ENCODE measurements around the gene AUTS2. TPM values are rescaled to one million over a fixed set of nuclear protein-coding genes. Genes with fewer than 3 reads are reported as not detected.

Gene AUTS2
- polyA plus RNA-seq, 3 donors, result 0.08 to 0.35 TPM; not detected in 1

GRCh38 chr7:69608878-69609277 lies 10.6 kb downstream of the AUTS2 start:
- Histone ChIP-seq H3K4me2 (replicated peaks; ENCODE audit: extremely low read depth, low read length, poor library complexity, severe bottlenecking) (no peak overlapping the region), H3K9me3 (replicated peaks in 1 of 2; ENCODE audit: control insufficient read depth in 1 of 2, insufficient read depth in 1 of 2, low read length in 2 of 2) (no peaks in the 10 kb centered on the region), H3K27me3 (ENCODE audit: control insufficient read depth in 2 of 2, insufficient read depth in 2 of 2, low read length in 2 of 2) (no peaks in the 10 kb centered on the region), H3K4me1 (ENCODE audit: control insufficient read depth in 1 of 2, insufficient read depth in 2 of 2, low read length in 2 of 2) (no peaks in the 10 kb centered on the region), H3K9ac (ENCODE audit: insufficient read depth, low read length, poor library complexity, severe bottlenecking) (no peak overlapping the region), H3K27ac (ENCODE audit: low read depth in 1 of 2, low read length in 2 of 2) (no peak overlapping the region), H3K36me3 (replicated peaks in 1 of 2; ENCODE audit: control insufficient read depth in 1 of 2, insufficient read depth in 2 of 2, low read length in 2 of 2) (no peaks in the 10 kb centered on the region), H3K4me3 (replicated peaks in 1 of 3; ENCODE audit: low read depth in 2 of 3, low read length in 3 of 3) (no peak overlapping the region), H4K20me1 (ENCODE audit: insufficient read depth, low read length) (no peaks in the 10 kb centered on the region), H2AFZ (ENCODE audit: insufficient read depth, low read depth, low read length, poor library complexity, severe bottlenecking) (no peak overlapping the region), H3K79me2 (ENCODE audit: insufficient read depth, low read length) (no peaks in the 10 kb centered on the region)
- WGBS (ENCODE audit: insufficient coverage), result no CpG with 5 or more reads among the region's 1 CpG
- TF ChIP-seq, protein P1, sequence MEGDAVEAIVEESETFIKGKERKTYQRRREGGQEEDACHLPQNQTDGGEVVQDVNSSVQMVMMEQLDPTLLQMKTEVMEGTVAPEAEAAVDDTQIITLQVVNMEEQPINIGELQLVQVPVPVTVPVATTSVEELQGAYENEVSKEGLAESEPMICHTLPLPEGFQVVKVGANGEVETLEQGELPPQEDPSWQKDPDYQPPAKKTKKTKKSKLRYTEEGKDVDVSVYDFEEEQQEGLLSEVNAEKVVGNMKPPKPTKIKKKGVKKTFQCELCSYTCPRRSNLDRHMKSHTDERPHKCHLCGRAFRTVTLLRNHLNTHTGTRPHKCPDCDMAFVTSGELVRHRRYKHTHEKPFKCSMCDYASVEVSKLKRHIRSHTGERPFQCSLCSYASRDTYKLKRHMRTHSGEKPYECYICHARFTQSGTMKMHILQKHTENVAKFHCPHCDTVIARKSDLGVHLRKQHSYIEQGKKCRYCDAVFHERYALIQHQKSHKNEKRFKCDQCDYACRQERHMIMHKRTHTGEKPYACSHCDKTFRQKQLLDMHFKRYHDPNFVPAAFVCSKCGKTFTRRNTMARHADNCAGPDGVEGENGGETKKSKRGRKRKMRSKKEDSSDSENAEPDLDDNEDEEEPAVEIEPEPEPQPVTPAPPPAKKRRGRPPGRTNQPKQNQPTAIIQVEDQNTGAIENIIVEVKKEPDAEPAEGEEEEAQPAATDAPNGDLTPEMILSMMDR (IDR thresholded peaks at IDR 0.05), result no peak
- Mint-ChIP-seq H3K9me3 (no peaks in the 10 kb centered on the region), H3K36me3 (no peaks in the 10 kb centered on the region), H3K4me1 (no peaks in the 10 kb centered on the region), H3K4me3 (no peak overlapping the region), H3K27me3 (ENCODE audit: low read depth in 3 of 3) (peaks cover 0 to 4% (median 4%) of the 10 kb centered on the region in 3 donors), H3K27ac (no peak overlapping the region)
- intact Hi-C loops (cut with micrococcal nuclease), result no loop called here
- DNase-seq, result no peak

- no peaks in the 10 kb centered on the region for H3K36me3 ChIP-seq (replicated peaks in 1 of 2; ENCODE audit: control insufficient read depth in 1 of 2, insufficient read depth in 2 of 2, low read length in 2 of 2)
- no peak overlapping the region for H3K4me3 ChIP-seq (replicated peaks in 1 of 3; ENCODE audit: low read depth in 2 of 3, low read length in 3 of 3)
- H3K9ac ChIP-seq (ENCODE audit: insufficient read depth, low read length, poor library complexity, severe bottlenecking), result no peak overlapping the region
- intact Hi-C loops (cut with micrococcal nuclease), result no loop called here
- no CpG with 5 or more reads among the region's 5 CpGs for WGBS (ENCODE audit: insufficient coverage)
- H3K27me3 ChIP-seq (ENCODE audit: control insufficient read depth in 2 of 2, insufficient read depth in 2 of 2, low read length in 2 of 2), result no peaks in the 10 kb centered on the region
- TF ChIP-seq, protein P1 (IDR thresholded peaks at IDR 0.05), result no peak
- H4K20me1 ChIP-seq (ENCODE audit: insufficient read depth, low read length), result no peaks in the 10 kb centered on the region
- H3K4me2 ChIP-seq (replicated peaks; ENCODE audit: extremely low read depth, low read length, poor library complexity, severe bottlenecking), result no peak overlapping the region
- no peaks in the 10 kb centered on the region for H3K79me2 ChIP-seq (ENCODE audit: insufficient read depth, low read length)
- H3K4me3 Mint-ChIP-seq, result no peak overlapping the region
- H2AFZ ChIP-seq (ENCODE audit: insufficient read depth, low read depth, low read length, poor library complexity, severe bottlenecking), result no peak overlapping the region
- no peak for DNase-seq
- H3K27ac Mint-ChIP-seq, result no peak overlapping the region
- H3K4me1 Mint-ChIP-seq, result no peaks in the 10 kb centered on the region
- H3K36me3 Mint-ChIP-seq, result no peaks in the 10 kb centered on the region
- no peaks in the 10 kb centered on the region for H3K9me3 Mint-ChIP-seq
- no peak overlapping the region for H3K27ac ChIP-seq (ENCODE audit: low read depth in 1 of 2, low read length in 2 of 2)
- no peaks in the 10 kb centered on the region for H3K9me3 ChIP-seq (replicated peaks in 1 of 2; ENCODE audit: control insufficient read depth in 1 of 2, insufficient read depth in 1 of 2, low read length in 2 of 2)
- H3K27me3 Mint-ChIP-seq (ENCODE audit: low read depth in 3 of 3), result peaks cover 0 to 4% (median 4%) of the 10 kb centered on the region in 3 donors
- H3K4me1 ChIP-seq (ENCODE audit: control insufficient read depth in 1 of 2, insufficient read depth in 2 of 2, low read length in 2 of 2), result no peaks in the 10 kb centered on the region
Observed at GRCh38 chr7:69609541-69610373, 11.5 kb downstream of the AUTS2 start.

Data from CD14-positive monocyte (primary cell).